Nephron (organoid): ENCODE measurements around the gene SLC10A3.

Source experiments
- H3K27ac Mint-ChIP-seq, 3 experiments: 2 replicates each; pipeline ENCODE4 v1.8.0; 2020; ENCODE audit warnings: mixed read lengths in 3 of 3, mild to moderate bottlenecking in 2 of 3, moderate library complexity in 1 of 3
- H3K27me3 Mint-ChIP-seq: 2 replicates; pipeline ENCODE4 v1.8.0; 2021; ENCODE audit warnings: low read depth, mild to moderate bottlenecking, moderate library complexity, mixed read lengths
- H3K36me3 Mint-ChIP-seq: 2 replicates; pipeline ENCODE4 v1.8.0; 2020; ENCODE audit warnings: low read depth, mixed read lengths
- H3K4me1 Mint-ChIP-seq: 2 replicates; pipeline ENCODE4 v1.8.0; 2020; ENCODE audit warnings: mixed read lengths
- H3K4me3 Mint-ChIP-seq, 3 experiments: 2 replicates each; pipeline ENCODE4 v1.8.0; 2020; ENCODE audit warnings: mild to moderate bottlenecking in 3 of 3, mixed read lengths in 3 of 3, moderate library complexity in 2 of 3
- H3K9me3 Mint-ChIP-seq: 2 replicates; pipeline ENCODE4 v1.8.0; 2020; ENCODE audit warnings: mixed read lengths
- TF ChIP-seq, protein P1 (sequence below), 3 experiments: fragments of 200-600 bp; sonication (generic); IDR thresholded peaks; one replicate each; pipeline ENCODE4 v1.5.0; 2021; ENCODE audit warnings: antibody characterized with exemption in 3 of 3; ENCODE audit not compliant: unreplicated experiment in 3 of 3

Gene SLC10A3

DNA sequence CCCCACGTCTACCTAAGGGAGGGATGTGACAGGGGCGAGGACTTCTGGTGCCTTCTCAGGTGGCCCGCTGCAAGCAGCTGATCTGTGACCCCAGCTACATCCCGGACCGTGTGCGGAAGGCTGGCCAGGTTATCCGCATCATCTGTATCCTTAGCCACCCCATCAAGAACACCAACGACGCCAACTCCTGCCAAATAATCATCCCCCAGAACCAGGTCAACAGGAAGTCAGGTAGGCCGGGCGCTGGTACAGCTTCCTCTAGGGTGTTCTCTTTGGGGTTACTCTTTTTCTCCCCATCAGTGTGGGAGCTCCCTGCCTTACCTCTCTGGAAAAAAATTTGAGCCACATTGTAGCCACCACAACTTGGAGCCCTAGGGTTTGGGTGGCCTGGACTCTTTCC, 48.9 kb downstream of the SLC10A3 start:
- Mint-ChIP-seq H3K9me3 (peaks cover 14% of the 10 kb centered on the region), H3K4me3 (peak overlapping the region; percentile 23 to 50 (median 31)), H3K27me3 (no peaks in the 10 kb centered on the region), H3K27ac (no peak overlapping the region), H3K36me3 (peaks cover 19% of the 10 kb centered on the region), H3K4me1 (peaks cover 6% of the 10 kb centered on the region)
- TF ChIP-seq, protein P1, sequence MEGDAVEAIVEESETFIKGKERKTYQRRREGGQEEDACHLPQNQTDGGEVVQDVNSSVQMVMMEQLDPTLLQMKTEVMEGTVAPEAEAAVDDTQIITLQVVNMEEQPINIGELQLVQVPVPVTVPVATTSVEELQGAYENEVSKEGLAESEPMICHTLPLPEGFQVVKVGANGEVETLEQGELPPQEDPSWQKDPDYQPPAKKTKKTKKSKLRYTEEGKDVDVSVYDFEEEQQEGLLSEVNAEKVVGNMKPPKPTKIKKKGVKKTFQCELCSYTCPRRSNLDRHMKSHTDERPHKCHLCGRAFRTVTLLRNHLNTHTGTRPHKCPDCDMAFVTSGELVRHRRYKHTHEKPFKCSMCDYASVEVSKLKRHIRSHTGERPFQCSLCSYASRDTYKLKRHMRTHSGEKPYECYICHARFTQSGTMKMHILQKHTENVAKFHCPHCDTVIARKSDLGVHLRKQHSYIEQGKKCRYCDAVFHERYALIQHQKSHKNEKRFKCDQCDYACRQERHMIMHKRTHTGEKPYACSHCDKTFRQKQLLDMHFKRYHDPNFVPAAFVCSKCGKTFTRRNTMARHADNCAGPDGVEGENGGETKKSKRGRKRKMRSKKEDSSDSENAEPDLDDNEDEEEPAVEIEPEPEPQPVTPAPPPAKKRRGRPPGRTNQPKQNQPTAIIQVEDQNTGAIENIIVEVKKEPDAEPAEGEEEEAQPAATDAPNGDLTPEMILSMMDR (IDR thresholded peaks at IDR 0.05; ENCODE audit: unreplicated experiment in 3 of 3): no peak

DNA sequence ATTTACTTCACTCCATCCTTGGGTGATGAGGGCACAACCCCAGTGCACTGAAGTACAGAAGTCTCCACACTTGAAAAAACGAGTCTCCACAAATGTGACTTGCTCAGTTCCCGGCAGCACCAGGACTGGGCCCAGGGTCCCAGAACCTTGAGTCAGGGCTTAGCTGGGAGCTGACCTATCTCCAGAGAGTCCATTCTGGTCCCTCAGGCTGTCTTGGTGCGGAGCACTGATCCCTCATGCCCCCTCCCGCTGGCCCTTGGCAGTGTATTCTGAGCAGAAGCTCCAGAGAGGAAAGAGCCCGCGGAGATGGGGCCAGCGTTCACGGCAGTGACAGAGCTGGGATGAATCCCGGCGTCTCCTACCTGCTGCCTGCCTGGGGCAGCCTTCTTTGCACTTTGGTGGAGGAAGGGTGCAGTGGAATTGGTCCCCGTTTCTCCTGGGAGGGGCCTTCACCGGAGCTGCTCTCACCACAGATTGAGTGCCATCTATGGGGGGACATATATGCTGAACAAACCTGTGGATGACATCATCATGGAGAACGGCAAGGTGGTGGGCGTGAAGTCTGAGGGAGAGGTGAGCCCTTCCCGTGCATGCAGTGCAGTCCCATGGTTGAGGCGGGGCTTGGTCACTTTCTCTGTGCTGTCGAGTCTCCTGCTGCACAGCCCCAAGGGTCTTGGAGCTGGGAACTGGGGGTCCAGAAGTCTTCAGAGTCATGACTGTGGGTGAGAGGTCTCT, 49.6 kb downstream of the SLC10A3 start:
- peaks cover 11% of the 10 kb centered on the region for H3K4me1 Mint-ChIP-seq
- H3K4me3 Mint-ChIP-seq: peak overlapping the region; percentile 3 to 30 (median 15)
- TF ChIP-seq, protein P1 (IDR thresholded peaks at IDR 0.05; ENCODE audit: unreplicated experiment in 3 of 3): no peak
- no peak overlapping the region for H3K27ac Mint-ChIP-seq
- H3K9me3 Mint-ChIP-seq: peaks cover 15% of the 10 kb centered on the region
- no peaks in the 10 kb centered on the region for H3K27me3 Mint-ChIP-seq
- peaks cover 19% of the 10 kb centered on the region for H3K36me3 Mint-ChIP-seq

DNA sequence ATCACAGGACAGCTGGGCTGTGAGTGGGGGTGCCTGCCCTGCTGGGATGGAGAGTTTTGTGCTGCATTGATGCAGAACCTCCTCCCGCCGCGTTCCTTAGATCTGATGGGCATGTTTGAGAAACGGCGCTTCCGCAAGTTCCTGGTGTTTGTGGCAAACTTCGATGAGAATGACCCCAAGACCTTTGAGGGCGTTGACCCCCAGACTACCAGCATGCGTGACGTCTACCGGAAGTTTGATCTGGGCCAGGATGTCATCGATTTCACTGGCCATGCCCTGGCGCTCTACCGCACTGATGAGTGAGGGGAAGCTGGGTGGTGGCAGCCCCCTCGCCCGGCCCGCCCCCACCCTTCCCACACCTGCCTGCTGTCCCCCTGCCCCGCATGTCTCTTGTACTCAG, 50.6 kb downstream of the SLC10A3 start:
- H3K4me1 Mint-ChIP-seq: peaks cover 11% of the 10 kb centered on the region
- H3K4me3 Mint-ChIP-seq: peak overlapping the region; percentile 41 to 57 (median 47)
- H3K9me3 Mint-ChIP-seq: peaks cover 15% of the 10 kb centered on the region
- H3K27me3 Mint-ChIP-seq: no peaks in the 10 kb centered on the region
- TF ChIP-seq, protein P1 (IDR thresholded peaks at IDR 0.05; ENCODE audit: unreplicated experiment in 3 of 3): no peak
- H3K36me3 Mint-ChIP-seq: peaks cover 27% of the 10 kb centered on the region
- no peak overlapping the region for H3K27ac Mint-ChIP-seq

DNA sequence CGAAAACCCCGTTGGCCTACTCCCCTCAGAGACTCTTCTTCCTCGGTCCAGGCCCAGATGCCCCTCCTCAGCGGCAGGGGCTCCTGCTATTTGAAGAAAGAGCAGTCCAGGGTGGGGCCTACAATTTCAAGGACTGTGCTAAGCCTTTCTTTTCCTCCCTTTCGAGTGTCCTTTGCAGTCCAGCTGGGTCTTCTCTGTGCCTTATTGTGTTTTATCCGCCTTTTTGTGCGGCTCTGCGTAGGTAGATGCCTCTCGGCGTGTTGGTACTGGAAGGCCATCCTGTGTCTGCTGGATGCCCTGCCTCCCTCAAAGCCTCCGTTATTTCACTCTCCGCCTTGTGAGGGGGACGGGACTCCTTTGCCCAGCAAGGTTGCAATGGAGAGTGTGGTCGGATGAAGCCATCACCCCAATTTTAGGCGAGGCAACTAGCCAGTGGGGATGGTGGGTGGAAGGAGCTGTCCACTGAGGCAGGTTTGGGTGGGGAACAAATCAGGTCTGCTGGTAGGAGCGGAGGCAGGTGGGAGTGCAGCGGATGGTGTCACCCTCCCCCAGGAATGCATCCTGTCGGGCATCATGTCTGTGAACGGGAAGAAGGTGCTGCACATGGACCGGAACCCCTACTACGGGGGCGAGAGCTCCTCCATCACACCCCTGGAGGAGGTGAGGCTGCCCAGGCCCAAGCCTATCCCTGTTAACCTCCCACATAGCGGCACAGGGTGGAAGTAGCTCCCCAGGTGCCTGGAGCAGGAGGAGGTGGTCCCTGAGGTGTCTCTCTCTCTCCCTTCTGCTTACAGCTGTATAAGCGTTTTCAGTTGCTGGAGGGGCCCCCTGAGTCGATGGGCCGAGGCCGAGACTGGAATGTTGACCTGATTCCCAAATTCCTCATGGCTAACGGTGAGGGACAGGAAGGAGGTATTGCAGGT, 52.2 kb downstream of the SLC10A3 start:
- no peaks in the 10 kb centered on the region for H3K27me3 Mint-ChIP-seq
- peaks cover 39% of the 10 kb centered on the region for H3K36me3 Mint-ChIP-seq
- peak overlapping the region; percentile 84 to 92 (median 85) for H3K27ac Mint-ChIP-seq
- H3K4me1 Mint-ChIP-seq: peaks cover 11% of the 10 kb centered on the region
- H3K4me3 Mint-ChIP-seq: peak overlapping the region; percentile 92 to 95 (median 94)
- TF ChIP-seq, protein P1 (IDR thresholded peaks at IDR 0.05; ENCODE audit: unreplicated experiment in 3 of 3): no peak
- H3K9me3 Mint-ChIP-seq: peaks cover 15% of the 10 kb centered on the region
